LNCAP (cell line): ENCODE results near the gene SSTR5.

Experiments
- TF ChIP-seq, protein P1 (sequence below): fragments of 450-650 bp; IDR thresholded peaks from 2 replicates; pipeline ENCODE4 v1.5.1; 2017; ENCODE audit warnings: mild to moderate bottlenecking

SSTR5 gene

GRCh38 chr16:1048442-1049112 is 24.0 kb upstream of the SSTR5 start:
- TF ChIP-seq, protein P1, sequence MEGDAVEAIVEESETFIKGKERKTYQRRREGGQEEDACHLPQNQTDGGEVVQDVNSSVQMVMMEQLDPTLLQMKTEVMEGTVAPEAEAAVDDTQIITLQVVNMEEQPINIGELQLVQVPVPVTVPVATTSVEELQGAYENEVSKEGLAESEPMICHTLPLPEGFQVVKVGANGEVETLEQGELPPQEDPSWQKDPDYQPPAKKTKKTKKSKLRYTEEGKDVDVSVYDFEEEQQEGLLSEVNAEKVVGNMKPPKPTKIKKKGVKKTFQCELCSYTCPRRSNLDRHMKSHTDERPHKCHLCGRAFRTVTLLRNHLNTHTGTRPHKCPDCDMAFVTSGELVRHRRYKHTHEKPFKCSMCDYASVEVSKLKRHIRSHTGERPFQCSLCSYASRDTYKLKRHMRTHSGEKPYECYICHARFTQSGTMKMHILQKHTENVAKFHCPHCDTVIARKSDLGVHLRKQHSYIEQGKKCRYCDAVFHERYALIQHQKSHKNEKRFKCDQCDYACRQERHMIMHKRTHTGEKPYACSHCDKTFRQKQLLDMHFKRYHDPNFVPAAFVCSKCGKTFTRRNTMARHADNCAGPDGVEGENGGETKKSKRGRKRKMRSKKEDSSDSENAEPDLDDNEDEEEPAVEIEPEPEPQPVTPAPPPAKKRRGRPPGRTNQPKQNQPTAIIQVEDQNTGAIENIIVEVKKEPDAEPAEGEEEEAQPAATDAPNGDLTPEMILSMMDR = no peak

- TF ChIP-seq, protein P1 = no peak
Measured at GRCh38 chr16:1049113-1049975, 23.2 kb upstream of the SSTR5 start.

DNA sequence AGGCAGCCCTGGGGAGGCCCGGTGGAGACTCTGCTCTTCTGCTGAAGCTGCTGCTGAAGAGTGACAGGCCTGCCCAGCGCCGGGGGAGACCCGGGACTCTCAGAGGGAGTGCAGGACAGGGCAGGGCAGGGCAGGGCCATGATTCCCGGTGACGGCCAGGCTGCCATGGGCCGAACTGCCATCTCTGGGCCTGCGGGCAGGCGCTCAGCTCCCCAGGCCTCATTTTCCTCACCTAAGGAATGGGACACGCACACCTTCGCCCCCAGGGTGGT is 22.6 kb upstream of the SSTR5 start:
- TF ChIP-seq, protein P1 = no peak

DNA sequence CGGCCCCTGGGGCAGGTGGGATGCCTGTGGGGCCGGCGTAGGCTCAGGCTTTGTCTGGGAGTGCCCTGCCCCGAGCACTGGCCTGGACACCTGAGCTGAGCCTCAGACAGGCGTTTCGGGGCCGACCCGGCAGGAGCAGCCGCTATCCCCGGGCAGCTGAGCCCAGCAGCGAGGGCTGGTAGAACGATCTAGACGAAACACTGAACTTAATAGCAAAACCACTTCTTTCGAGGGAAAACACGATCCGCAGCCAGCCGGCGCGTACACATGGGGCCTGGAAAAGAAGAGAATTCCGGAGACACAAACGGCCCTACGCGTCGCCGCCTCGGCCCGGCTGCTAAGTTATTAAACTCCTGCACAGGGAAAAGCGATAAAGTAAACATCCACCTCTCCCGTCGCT is 22.0 kb upstream of the SSTR5 start:
- TF ChIP-seq, protein P1 = no peak

- TF ChIP-seq, protein P1 = no peak
Measured at GRCh38 chr16:1050921-1051320, 21.6 kb upstream of the SSTR5 start.

- TF ChIP-seq, protein P1 = no peak
Measured at GRCh38 chr16:1051446-1051845, 21.1 kb upstream of the SSTR5 start.

GRCh38 chr16:1052721-1053120 is 19.8 kb upstream of the SSTR5 start:
- TF ChIP-seq, protein P1 = no peak
